Caco-2 (cell line): ENCODE results near the gene PXN. TPM values are rescaled to one million over a fixed set of nuclear protein-coding genes. Genes with fewer than 3 reads are reported as not detected.
"Not testable (repeated sequence)": the region's sequence is repeated elsewhere in the genome, so short reads cannot be mapped to it uniquely, and the experiment has no call there.

ENCODE experiments used
- BruUV-seq: library from RNA; stranded (reverse); fragments of 400-500 nt; replicated peaks from 2 replicates; lab custom pipeline; 2021; lab: Mats Ljungman, UMichigan
- CTCF ChIA-PET: fragments of 300-600 bp; sonication (Branson Sonifier 250); formaldehyde crosslinking; loops from one replicate; lab custom pipeline; 2022; ENCODE audit warnings: antibody characterized with exemption; lab: Charles Lee
- POLR2A ChIA-PET: fragments of 300-600 bp; sonication (Branson Sonifier 250); formaldehyde crosslinking; loops from one replicate; lab custom pipeline; 2022; ENCODE audit warnings: antibody characterized with exemption; lab: Charles Lee
- DNase-seq, 2 experiments: peaks; one replicate each; pipeline versions ENCODE4 v3.0.0 to v3.0.0-alpha.2; 2020 to 2022
- H3K27me3 ChIP-seq: replicated peaks from 2 replicates; pipeline ENCODE4 v1.6.0; 2011; ENCODE audit warnings: low read length; ENCODE audit not compliant: control insufficient read depth, insufficient read depth
- H3K36me3 ChIP-seq: 2 replicates; pipeline ENCODE4 v1.5.1; 2011; ENCODE audit warnings: low read length; ENCODE audit not compliant: control insufficient read depth, insufficient read depth
- H3K4me1 ChIP-seq: fragments of 250-450 bp; sonication (Bioruptor Pico); 2 replicates; pipeline ENCODE4 v1.5.1; 2020; ENCODE audit warnings: mild to moderate bottlenecking
- H3K4me3 ChIP-seq: 2 replicates; pipeline ENCODE4 v1.5.1; 2011; ENCODE audit warnings: low read depth, mild to moderate bottlenecking, control low read depth, low read length
- H3K9me3 ChIP-seq: fragments of 250-450 bp; sonication (Bioruptor Pico); 2 replicates; pipeline ENCODE4 v1.5.1; 2020; ENCODE audit warnings: mild to moderate bottlenecking, moderate library complexity
- H3K27ac Mint-ChIP-seq: one replicate; pipeline ENCODE4 v1.8.0; 2022; ENCODE audit warnings: mixed read lengths; ENCODE audit not compliant: unreplicated experiment
- H3K27me3 Mint-ChIP-seq: one replicate; pipeline ENCODE4 v1.8.0; 2022; ENCODE audit warnings: mixed read lengths; ENCODE audit not compliant: insufficient read depth, unreplicated experiment
- H3K36me3 Mint-ChIP-seq: one replicate; pipeline ENCODE4 v1.8.0; 2022; ENCODE audit warnings: mild to moderate bottlenecking, mixed read lengths; ENCODE audit not compliant: insufficient read depth, unreplicated experiment
- H3K4me1 Mint-ChIP-seq: one replicate; pipeline ENCODE4 v1.8.0; 2022; ENCODE audit warnings: low read depth, mixed read lengths; ENCODE audit not compliant: unreplicated experiment
- H3K4me3 Mint-ChIP-seq: one replicate; pipeline ENCODE4 v1.8.0; 2022; ENCODE audit warnings: mild to moderate bottlenecking, moderate library complexity, mixed read lengths; ENCODE audit not compliant: unreplicated experiment
- H3K9me3 Mint-ChIP-seq: one replicate; pipeline ENCODE4 v1.8.0; 2022; ENCODE audit warnings: mixed read lengths; ENCODE audit not compliant: unreplicated experiment
- CTCF ChIP-seq, 2 experiments: fragments of 200-600 bp in 1 of 2; IDR thresholded peaks; 1 replicate in 1 of 2; 2 replicates in 1 of 2; pipeline versions ENCODE4 v1.5.1 to v1.8.0; 2011 to 2022; ENCODE audit warnings: antibody characterized with exemption in 1 of 2, control low read depth in 1 of 2, inconsistent platforms in 1 of 2, low read depth in 1 of 2, low read length in 1 of 2, mild to moderate bottlenecking in 1 of 2, moderate library complexity in 1 of 2; ENCODE audit not compliant: insufficient read depth in 1 of 2, severe bottlenecking in 1 of 2, unreplicated experiment in 1 of 2
- intact Hi-C: fragments of 100-400 bp; cut with micrococcal nuclease; formaldehyde crosslinking; loops from one replicate; pipeline ENCODE4 v1.10.0; 2022; ENCODE audit not compliant: unreplicated experiment
- total RNA-seq: library from RNA; stranded (reverse); gene quantifications from 2 replicates; pipeline ENCODE4 v1.2.3, GENCODE V29; 2022

PXN gene
- total RNA-seq, 1 experiment from 2014 or later = 150 TPM

GRCh38 chr12:120249266-120249874, 16.2 kb downstream of the PXN start:
- DNase-seq = no peak
- peaks cover 34% of the 10 kb centered on the region for H3K36me3 Mint-ChIP-seq
- CTCF ChIA-PET = interaction anchor here (1.0 to 2.0 kb wide), 3 partner anchors 16 to 22 kb away, joined by 3 to 8 read pairs (median 3); partner anchors contain the start of gene PXN
- Histone ChIP-seq H3K4me3 (no peak overlapping the region), H3K9me3 (no peaks in the 10 kb centered on the region), H3K36me3 (peaks cover 1% of the 10 kb centered on the region), H3K4me1 (peaks cover 48% of the 10 kb centered on the region), H3K27me3 (no peaks in the 10 kb centered on the region)
- intact Hi-C loops = loop anchor here (2.0 kb wide), 1 partner anchor 21 kb away; no protein-coding TSS in a partner anchor
- H3K4me1 Mint-ChIP-seq = peaks cover 39% of the 10 kb centered on the region
- POLR2A ChIA-PET = no interaction called here
- no TSS peak for BruUV-seq
- H3K4me3 Mint-ChIP-seq = no peak overlapping the region
- no peak overlapping the region for H3K27ac Mint-ChIP-seq
- no peak for TF ChIP-seq CTCF (IDR thresholded peaks at IDR 0.05; ENCODE audit: insufficient read depth in 1 of 2, low read depth in 1 of 2, low read length in 1 of 2, severe bottlenecking in 1 of 2, unreplicated experiment in 1 of 2)
- no peaks in the 10 kb centered on the region for H3K27me3 Mint-ChIP-seq
- no peaks in the 10 kb centered on the region for H3K9me3 Mint-ChIP-seq

DNA sequence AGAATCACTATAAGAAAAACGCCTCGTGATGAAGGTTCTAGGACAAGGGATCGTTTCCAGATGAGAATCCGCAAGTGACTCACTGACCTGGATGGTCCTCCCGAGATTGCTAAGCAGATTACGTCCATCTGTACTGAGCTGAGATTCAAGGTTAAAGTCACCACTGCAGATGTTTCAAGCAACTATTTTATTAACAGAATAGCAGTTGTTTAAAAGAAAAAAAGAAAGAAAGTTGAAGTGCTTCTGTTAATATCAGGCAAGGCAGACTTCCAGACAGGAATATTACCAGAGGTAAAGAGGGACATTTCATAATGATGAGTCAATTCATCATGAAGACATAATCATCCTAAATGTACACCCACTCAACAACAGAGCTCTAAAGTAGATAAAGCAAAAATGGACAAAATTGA, 17.9 kb downstream of the PXN start:
- ChIA-PET POLR2A (no interaction called here), CTCF (interaction anchor here (0.8 to 1.7 kb wide), 4 partner anchors 9 to 20 kb away, joined by 3 to 6 read pairs (median 3); no protein-coding TSS in a partner anchor)
- no peak overlapping the region for H3K4me3 ChIP-seq
- H3K27ac Mint-ChIP-seq = no peak overlapping the region
- no peak for TF ChIP-seq CTCF (IDR thresholded peaks at IDR 0.05; ENCODE audit: insufficient read depth in 1 of 2, low read depth in 1 of 2, low read length in 1 of 2, severe bottlenecking in 1 of 2, unreplicated experiment in 1 of 2)
- H3K4me1 Mint-ChIP-seq = peaks cover 46% of the 10 kb centered on the region
- no peaks in the 10 kb centered on the region for H3K9me3 ChIP-seq
- no peaks in the 10 kb centered on the region for H3K27me3 Mint-ChIP-seq
- peaks cover 48% of the 10 kb centered on the region for H3K4me1 ChIP-seq
- no peak for DNase-seq
- no TSS peak for BruUV-seq
- H3K36me3 Mint-ChIP-seq = peaks cover 49% of the 10 kb centered on the region
- peaks cover 1% of the 10 kb centered on the region for H3K36me3 ChIP-seq
- H3K27me3 ChIP-seq = no peaks in the 10 kb centered on the region
- H3K4me3 Mint-ChIP-seq = no peak overlapping the region
- no peaks in the 10 kb centered on the region for H3K9me3 Mint-ChIP-seq
- intact Hi-C loops = loop anchor here (2.0 kb wide), 1 partner anchor 19 kb away; no protein-coding TSS in a partner anchor

- H3K4me3 ChIP-seq = no peak overlapping the region
- no peak overlapping the region for H3K27ac Mint-ChIP-seq
Observed at GRCh38 chr12:120247183-120247582, 18.3 kb downstream of the PXN start.

DNA sequence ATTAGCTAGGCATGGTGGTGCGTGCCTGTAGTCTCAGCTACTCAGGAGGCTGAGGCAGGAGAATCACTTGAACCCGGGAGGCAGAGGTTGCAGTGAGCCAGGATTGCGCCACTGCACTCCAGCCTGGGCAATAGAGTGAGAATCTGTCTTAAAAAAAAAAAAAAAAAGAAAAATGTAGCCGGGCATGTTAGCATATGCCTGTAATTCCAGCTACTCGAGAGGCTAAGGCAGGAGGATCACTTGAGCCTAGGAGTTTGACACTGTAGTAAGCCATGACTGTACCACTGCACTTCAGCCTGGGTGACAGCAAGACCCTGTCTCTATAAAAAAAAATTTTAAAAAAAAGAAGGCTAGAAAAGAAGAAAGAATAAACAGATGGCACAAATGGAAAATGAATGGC, 18.8 kb downstream of the PXN start:
- H3K36me3 ChIP-seq, BruUV-seq, H3K9me3 ChIP-seq, DNase-seq, H3K4me3 ChIP-seq, H3K4me3 Mint-ChIP-seq, H3K27ac Mint-ChIP-seq, H3K9me3 Mint-ChIP-seq, H3K27me3 ChIP-seq, intact Hi-C loops, H3K27me3 Mint-ChIP-seq: not testable (repeated sequence)
- H3K36me3 Mint-ChIP-seq = peaks cover 45% of the 10 kb centered on the region
- peaks cover 50% of the 10 kb centered on the region for H3K4me1 Mint-ChIP-seq
- peaks cover 43% of the 10 kb centered on the region for H3K4me1 ChIP-seq
- ChIA-PET POLR2A (interaction anchor here (0.8 to 1.0 kb wide), 2 partner anchors 19 to 45 kb away, joined by 3 to 4 read pairs; no protein-coding TSS in a partner anchor), CTCF (interaction anchor here (0.9 kb wide), 1 partner anchor 19 kb away, joined by 3 read pairs; no protein-coding TSS in a partner anchor)

More at GRCh38 chr12:120247183-120247582, 18.3 kb downstream of the PXN start:
- peaks cover 47% of the 10 kb centered on the region for H3K4me1 ChIP-seq
- no peak for TF ChIP-seq CTCF (IDR thresholded peaks at IDR 0.05; ENCODE audit: insufficient read depth in 1 of 2, low read depth in 1 of 2, low read length in 1 of 2, severe bottlenecking in 1 of 2, unreplicated experiment in 1 of 2)
- H3K36me3 ChIP-seq = peaks cover 1% of the 10 kb centered on the region
- ChIA-PET POLR2A (interaction anchor here (0.8 kb wide), 1 partner anchor 19 kb away, joined by 3 read pairs; no protein-coding TSS in a partner anchor), CTCF (interaction anchor here (0.9 to 1.7 kb wide), 3 partner anchors 9 to 19 kb away, joined by 3 to 6 read pairs (median 3); no protein-coding TSS in a partner anchor)
- no peak for DNase-seq
- Mint-ChIP-seq H3K36me3 (peaks cover 49% of the 10 kb centered on the region), H3K4me3 (no peak overlapping the region), H3K27me3 (no peaks in the 10 kb centered on the region), H3K4me1 (peaks cover 46% of the 10 kb centered on the region), H3K9me3 (no peaks in the 10 kb centered on the region)
- H3K27me3 ChIP-seq = no peaks in the 10 kb centered on the region
- H3K9me3 ChIP-seq = no peaks in the 10 kb centered on the region
- no TSS peak for BruUV-seq
- intact Hi-C loops = no loop called here
